HUDEP-2 (cell line): Measurements from ENCODE around the gene PATL1.
"Not testable (repeated sequence)": the region's sequence is repeated elsewhere in the genome, so short reads cannot be mapped to it uniquely, and the experiment has no call there.

Experiments used
- DNase-seq, 76 experiments: peaks; one replicate each; lab custom pipeline; 2025; ENCODE audit not compliant: unreplicated experiment in 76 of 76; lab: John Stamatoyannopoulos, UW

The PATL1 gene

GRCh38 chr11:59678118-59678812 is 9.4 kb upstream of the PATL1 start:
- DNase-seq: no peak

- DNase-seq: no peak
Measured at GRCh38 chr11:59676205-59676604, 7.4 kb upstream of the PATL1 start.

- DNase-seq: no peak
Measured at GRCh38 chr11:59674291-59674690, 5.5 kb upstream of the PATL1 start.

GRCh38 chr11:59673291-59673690 is 4.5 kb upstream of the PATL1 start:
- no peak for DNase-seq

- no peak for DNase-seq
Measured at GRCh38 chr11:59671471-59671870, 2.6 kb upstream of the PATL1 start.

GRCh38 chr11:59669611-59670009 is 773 bp upstream of the PATL1 start:
- no peak for DNase-seq

GRCh38 chr11:59668188-59668949 is 468 bp downstream of the PATL1 start:
- DNase-seq: peak in 46 of 76 experiments; percentile 8 to 83 (median 42)

- DNase-seq: no peak
Measured at GRCh38 chr11:59667812-59668187, 1.0 kb downstream of the PATL1 start.

- no peak for DNase-seq
Measured at GRCh38 chr11:59666969-59667368, 1.9 kb downstream of the PATL1 start.

- no peak for DNase-seq
Measured at GRCh38 chr11:59660621-59661020, 8.2 kb downstream of the PATL1 start.

- no peak for DNase-seq
Measured at GRCh38 chr11:59659981-59660380, 8.9 kb downstream of the PATL1 start.

- DNase-seq: no peak
Measured at GRCh38 chr11:59658036-59658435, 10.8 kb downstream of the PATL1 start.

GRCh38 chr11:59654893-59655292 is 13.9 kb downstream of the PATL1 start:
- no peak for DNase-seq

- DNase-seq: peak in 38 of 76 experiments; percentile 0 to 59 (median 20)
Measured at GRCh38 chr11:59647245-59647980, 21.4 kb downstream of the PATL1 start.

- DNase-seq: no peak
Measured at GRCh38 chr11:59644528-59644927, 24.3 kb downstream of the PATL1 start.

- no peak for DNase-seq
Measured at GRCh38 chr11:59643390-59643789, 25.4 kb downstream of the PATL1 start.

GRCh38 chr11:59641156-59641555 is 27.7 kb downstream of the PATL1 start:
- DNase-seq: no peak

GRCh38 chr11:59630493-59630892 is 38.3 kb downstream of the PATL1 start:
- no peak for DNase-seq

- no peak for DNase-seq
Measured at GRCh38 chr11:59629996-59630395, 38.8 kb downstream of the PATL1 start.

- not testable (repeated sequence) for DNase-seq
Measured at GRCh38 chr11:59626969-59627368, 41.9 kb downstream of the PATL1 start.

GRCh38 chr11:59625703-59626102 is 43.1 kb downstream of the PATL1 start:
- DNase-seq: no peak

GRCh38 chr11:59617876-59618275 is 51.0 kb downstream of the PATL1 start:
- DNase-seq: no peak
